Measurements from ENCODE around the gene FAM131B.
A peak's percentile ranks its signal among the peaks of the same experiment; 100 is the strongest.
"Not testable (repeated sequence)": the region's sequence is repeated elsewhere in the genome, so short reads cannot be mapped to it uniquely, and the experiment has no call there.

FAM131B gene

DNA sequence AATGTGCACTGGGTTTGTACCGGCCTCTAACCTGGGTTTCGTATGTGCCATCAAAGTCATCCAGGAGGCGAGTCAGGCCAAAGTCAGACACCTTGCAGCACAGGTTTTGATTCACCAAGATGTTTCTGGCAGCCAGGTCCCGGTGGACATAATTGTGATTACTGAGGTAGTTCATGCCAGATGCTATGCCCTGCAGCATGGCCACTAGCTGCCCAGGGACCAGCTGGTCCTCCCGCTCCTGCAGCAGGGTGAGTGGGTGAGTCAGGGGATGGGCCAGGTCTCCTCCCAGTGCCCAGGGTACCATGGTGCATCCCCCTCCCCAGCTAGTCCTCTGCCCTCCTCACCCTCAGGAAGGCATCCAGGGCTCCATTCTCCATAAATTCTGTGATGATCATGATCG is 32.3 kb upstream of the FAM131B start:
- DNase-seq, result no peak

GRCh38 chr7:143394068-143394467 is 31.6 kb upstream of the FAM131B start:
- no peak for DNase-seq

DNA sequence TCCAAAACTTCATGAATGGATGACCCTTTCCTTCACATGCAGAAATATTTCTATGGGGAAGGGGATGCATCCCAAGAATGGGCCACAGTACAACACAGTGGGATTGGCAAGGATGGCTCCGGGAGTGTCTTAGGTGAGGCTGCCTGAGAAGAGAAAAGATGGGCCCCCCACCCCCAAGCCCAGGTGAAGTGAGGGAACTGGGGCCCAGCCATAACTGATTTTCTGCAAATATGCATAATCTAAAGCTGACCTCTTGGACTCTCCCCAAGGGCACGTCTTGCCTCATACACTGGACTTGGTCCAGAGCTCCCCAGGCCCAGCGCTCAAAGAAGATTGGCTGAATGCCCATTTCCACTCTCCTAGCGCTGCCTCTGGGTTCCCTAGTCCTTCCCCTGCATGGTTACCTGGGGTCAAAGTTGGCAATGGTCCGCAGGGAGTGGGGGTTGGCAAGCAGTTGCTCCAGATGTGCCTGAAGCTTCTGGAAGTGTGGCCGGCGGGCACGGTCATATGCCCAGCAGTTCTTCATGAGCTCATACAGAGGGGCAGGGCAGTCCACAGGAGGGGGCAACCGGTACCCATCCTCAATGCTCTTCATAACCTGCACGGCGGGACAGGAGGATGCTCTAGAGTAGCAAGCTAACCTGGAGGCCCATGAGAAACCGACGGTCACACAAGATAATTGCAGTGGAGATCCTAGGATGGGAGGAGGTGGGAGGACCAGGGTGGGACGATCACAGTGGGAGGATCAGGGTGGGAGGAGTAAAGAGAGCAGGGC is 30.9 kb upstream of the FAM131B start:
- DNase-seq, result peak; percentile 50

GRCh38 chr7:143392875-143393266 is 30.4 kb upstream of the FAM131B start:
- DNase-seq, result no peak

DNA sequence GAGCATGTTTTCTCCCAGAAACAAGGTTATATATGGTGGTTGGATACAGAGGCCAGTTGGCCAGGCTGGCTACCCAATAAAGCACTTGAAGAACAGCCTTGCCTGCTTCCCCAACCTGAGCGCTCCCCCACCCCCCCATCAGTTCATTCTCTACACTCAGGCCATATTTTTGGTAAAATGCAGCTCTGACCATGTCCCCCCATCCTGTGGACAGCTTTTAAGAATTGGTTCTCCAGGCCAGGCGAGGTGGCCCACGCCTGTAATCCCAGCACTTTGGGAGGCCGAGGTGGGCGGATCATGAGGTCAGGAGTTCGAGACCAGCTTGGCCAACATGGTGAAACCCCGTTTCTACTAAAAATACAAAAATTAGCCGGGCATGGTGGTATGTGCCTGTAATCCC is 29.9 kb upstream of the FAM131B start:
- not testable (repeated sequence) for DNase-seq

GRCh38 chr7:143391462-143392404 is 29.2 kb upstream of the FAM131B start:
- peak; percentile 87 for DNase-seq

GRCh38 chr7:143390773-143391317 is 28.3 kb upstream of the FAM131B start:
- DNase-seq, result no peak

GRCh38 chr7:143390104-143390772 is 27.7 kb upstream of the FAM131B start:
- no peak for DNase-seq

GRCh38 chr7:143389316-143390103 is 27.0 kb upstream of the FAM131B start:
- DNase-seq, result no peak

DNA sequence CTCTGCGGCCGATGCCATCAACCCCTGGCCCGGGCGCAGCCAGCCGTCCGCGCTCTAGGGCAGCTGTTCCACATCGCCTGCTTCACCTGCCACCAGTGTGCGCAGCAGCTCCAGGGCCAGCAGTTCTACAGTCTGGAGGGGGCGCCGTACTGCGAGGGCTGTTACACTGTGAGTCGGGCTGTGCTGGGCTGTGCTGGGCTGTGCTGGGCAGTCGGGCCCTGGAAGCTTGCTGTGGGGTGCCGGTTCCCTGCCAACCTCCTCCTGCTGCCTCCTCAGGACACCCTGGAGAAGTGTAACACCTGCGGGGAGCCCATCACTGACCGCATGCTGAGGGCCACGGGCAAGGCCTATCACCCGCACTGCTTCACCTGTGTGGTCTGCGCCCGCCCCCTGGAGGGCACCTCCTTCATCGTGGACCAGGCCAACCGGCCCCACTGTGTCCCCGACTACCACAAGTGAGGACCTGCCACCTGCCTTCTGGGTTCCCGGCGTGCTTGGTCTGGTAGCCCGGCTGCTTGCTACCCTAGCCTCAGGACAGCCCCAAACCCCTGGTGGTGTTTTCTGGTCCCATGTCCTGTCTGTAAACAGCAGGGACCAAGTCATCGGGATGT is 26.1 kb upstream of the FAM131B start:
- no peak for DNase-seq

DNA sequence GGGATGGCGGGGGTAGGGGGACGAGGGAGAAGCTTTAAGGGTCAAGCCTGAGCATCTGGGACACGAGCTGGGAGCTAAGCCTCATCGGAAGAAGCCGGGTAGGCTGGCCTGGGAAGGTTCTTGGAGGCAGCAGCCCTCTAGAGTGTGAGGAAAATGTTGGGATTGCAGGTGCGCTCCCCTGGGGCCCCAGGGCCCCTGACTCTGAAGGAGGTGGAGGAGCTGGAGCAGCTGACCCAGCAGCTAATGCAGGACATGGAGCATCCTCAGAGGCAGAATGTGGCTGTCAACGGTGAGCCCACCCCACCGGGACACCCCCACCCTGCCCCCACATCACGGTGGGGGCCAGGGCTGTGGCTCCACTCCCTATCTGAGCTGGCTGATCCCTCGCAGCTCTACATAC is 25.5 kb upstream of the FAM131B start:
- DNase-seq, result no peak

GRCh38 chr7:143387156-143387975 is 24.9 kb upstream of the FAM131B start:
- DNase-seq, result no peak

- DNase-seq, result no peak
These were observed 23.6 kb upstream of the FAM131B start for GRCh38 chr7:143385891-143386781.

DNA sequence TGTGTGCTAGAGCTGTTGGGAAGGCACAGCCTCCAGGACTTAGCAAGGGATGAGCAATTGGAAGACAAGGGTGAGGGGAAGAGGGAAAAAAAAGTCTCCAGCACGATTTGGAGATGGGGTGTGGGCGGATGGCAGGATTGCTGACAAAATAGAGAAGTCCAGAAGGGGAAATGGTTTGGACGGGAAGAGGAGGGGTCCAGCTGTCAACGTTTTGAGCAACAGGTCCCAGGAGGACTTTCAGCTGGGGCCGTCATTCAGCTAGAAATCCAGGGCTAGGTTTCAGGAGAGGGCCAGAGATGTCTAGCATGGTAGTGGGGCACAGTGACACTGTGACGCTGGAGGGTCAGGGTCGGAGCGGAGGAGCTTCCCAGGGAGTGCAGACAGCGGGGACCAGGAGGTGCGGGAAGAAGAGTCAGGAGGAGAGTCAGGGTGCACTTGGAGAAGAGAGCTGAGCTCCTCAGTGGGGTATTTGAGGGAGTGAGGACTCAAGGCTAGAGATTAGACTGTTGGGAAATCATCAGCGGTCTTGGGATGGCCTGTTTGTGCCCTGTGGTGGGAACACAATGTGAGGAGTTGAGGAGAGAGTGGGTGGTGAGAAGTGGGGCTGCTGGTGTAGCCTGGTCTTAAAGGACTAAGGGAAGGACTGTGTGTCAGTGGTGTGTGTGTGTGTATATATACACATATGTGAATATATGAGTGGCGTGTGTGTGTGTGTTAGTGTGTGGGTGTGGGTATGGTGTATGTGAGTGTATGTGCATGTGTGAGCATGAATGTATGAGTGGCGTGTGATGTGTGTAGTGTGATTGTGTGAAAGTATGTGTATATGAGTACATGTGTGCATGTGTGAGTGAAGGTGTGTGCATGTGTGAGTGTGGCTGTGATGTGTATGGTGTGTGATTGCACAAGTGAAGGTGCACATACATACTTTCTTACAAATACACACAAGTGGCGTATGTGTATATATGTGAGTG is 22.4 kb upstream of the FAM131B start:
- no peak for DNase-seq

- DNase-seq, result no peak
These were observed 21.6 kb upstream of the FAM131B start for GRCh38 chr7:143384148-143384547.

- DNase-seq, result peak; percentile 45
These were observed 21.1 kb upstream of the FAM131B start for GRCh38 chr7:143383642-143383957.

GRCh38 chr7:143382791-143383641 is 20.5 kb upstream of the FAM131B start:
- DNase-seq, result no peak

Data from NCI-H226 (cell line).